Renal pelvis (tissue), 12 donors: ENCODE results near the gene OR10R2. TPM values are rescaled to one million over a fixed set of nuclear protein-coding genes. Genes with fewer than 3 reads are reported as not detected.
"Not testable (repeated sequence)": the region's sequence is repeated elsewhere in the genome, so short reads cannot be mapped to it uniquely, and the experiment has no call there.

Source experiments
- DNase-seq: peaks from one replicate; pipeline ENCODE4 v3.0.0-alpha.2; 2013
- long read RNA-seq, 16 experiments: transcript quantifications; one replicate each; lab custom pipeline, GENCODE V29; 2026
- polyA plus RNA-seq, 3 donors: library from polyadenylated mRNA; unstranded; fragments of 120-200 nt; gene quantifications; one replicate each; pipeline ENCODE4 v1.2.1, GENCODE V29; 2013; ENCODE audit not compliant: insufficient read length in 3 of 3

Gene OR10R2
- polyA plus RNA-seq: not detected
- long read RNA-seq, donor 1: 0 reads
- long read RNA-seq, donor 2: 0 reads
- long read RNA-seq, donor 3: 0 reads
- long read RNA-seq, donor 4: 0 reads
- long read RNA-seq, donor 5: 0 reads
- long read RNA-seq, donor 6: 0 reads
- long read RNA-seq, donor 7: 0 reads
- long read RNA-seq, donor 8: 0 reads
- long read RNA-seq, donor 9: 0 reads
- long read RNA-seq, donor 10: 0 reads
- long read RNA-seq, donor 11: 0 reads
- long read RNA-seq, donor 12: 0 reads
- long read RNA-seq, donor 13: 0 reads
- long read RNA-seq, donor 14: 0 reads
- long read RNA-seq, donor 15: 0 reads
- long read RNA-seq, donor 16: 0 reads

GRCh38 chr1:158471920-158472319 lies at the start of gene OR10R2:
Gene OR10R2 (plus strand): TSS chr1:158472220. CDS start chr1:158472326, 106 bp downstream.
- DNase-seq: no peak

GRCh38 chr1:158425027-158425426 lies 47.0 kb upstream of the OR10R2 start:
- no peak for DNase-seq

DNA sequence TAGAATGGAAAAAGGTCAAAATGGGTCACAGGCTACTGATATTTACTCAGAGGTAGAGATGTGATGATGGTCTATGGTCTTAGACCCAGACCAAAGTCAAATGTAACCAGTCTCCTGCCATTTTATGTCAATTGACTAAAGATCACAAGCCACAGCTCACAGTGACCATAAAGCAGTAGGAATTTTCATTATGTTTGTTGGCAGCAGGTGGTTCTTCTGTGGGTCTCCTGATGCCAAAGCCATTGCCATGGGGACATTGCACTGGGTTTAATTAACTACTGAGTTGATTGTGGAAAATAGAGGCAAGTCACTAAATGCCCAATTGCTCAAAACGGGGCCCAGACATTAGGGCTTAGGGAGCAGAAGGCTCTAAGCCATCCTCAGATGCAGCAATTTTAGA lies 45.9 kb upstream of the OR10R2 start, which contains the start of gene OR10K2:
Gene OR10K2, minus strand, starts transcription at position 101 of the 400 bp plus-strand sequence. CDS start 5,371 bp downstream, outside the sequence.
- no peak for DNase-seq

DNA sequence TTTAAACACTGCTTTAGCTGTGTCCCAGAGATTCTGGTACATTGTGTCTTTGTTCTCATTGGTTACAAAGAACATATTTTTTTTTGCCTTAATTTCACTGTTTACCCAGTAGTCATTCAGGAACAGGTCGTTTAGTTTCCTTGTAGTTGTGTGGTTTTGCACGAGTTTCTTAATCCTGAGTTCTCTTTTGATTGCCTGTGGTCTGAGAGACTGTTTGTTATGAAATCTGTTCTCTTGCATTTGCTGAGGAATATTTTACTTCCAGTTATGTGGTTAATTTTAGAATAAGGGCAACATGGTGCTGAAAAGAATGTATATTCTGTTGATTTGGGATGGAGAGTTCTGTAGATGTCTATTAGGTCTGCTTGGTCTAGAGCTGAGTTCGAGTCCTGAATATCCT lies 41.9 kb upstream of the OR10R2 start:
- not testable (repeated sequence) for DNase-seq

DNA sequence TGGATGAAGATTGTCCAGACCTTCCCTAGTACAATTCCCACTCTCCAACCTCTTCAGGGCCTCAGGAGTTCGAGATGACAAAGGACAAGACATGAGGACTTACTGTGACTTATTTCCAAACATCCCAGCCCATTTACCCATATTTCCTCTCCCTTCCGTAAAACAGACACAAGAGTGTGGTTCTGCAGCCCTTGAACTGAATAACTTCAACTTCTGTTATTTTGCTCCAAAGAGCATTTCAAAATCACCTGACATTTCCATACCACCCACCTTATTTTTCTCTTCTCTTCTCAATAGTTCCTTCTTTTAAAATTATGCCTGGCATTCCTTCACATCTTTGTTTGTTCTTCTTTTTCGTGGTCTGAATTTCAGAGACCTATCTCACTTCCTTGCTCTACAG lies 37.3 kb upstream of the OR10R2 start:
- DNase-seq: no peak

GRCh38 chr1:158445376-158445775 lies 26.6 kb upstream of the OR10R2 start:
- no peak for DNase-seq

DNA sequence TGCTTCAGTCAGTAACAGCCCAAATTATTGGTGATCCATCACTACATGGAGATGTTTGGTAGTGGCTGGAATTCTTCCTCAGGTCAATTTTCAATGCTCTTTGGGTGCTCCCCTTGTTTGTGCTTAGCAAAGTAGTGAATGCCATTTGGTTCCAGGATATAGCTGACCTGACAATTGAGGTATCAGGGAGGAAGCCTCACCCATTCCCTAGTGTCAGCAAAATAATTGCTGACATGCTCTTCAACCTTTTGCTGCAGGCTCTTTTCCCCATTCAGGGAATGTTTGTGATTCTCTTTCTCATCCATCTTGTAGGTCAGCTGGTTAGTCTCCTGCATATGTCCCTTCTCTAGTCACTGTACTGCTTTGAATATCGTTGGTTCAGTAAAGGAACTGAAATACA lies 17.5 kb upstream of the OR10R2 start:
- no peak for DNase-seq

GRCh38 chr1:158457246-158457645 lies 14.8 kb upstream of the OR10R2 start:
- no peak for DNase-seq

- DNase-seq: no peak
Observed at GRCh38 chr1:158458263-158458662, 13.8 kb upstream of the OR10R2 start.

DNA sequence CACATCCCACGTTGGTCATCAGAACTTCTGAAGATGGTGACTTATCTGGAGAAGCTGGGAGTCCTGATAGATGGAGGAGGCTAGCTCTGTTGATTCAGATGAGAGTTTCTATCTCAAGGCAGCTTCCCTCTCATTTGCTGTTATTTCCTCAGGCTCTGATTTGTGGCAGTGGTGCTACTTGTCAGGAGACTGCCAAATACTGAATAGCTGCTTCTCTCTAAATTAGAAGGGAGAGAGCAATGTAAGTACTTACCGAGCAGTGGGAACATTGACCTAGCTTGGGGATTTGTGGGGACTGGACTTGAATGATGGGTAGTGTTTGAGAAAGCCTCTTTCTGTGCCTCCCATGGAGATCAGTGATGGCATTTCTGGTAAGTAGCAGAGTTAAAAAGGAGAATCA lies 10.5 kb upstream of the OR10R2 start, which contains the start of gene OR10K1:
Gene OR10K1, plus strand, starts transcription at position 301 of the 400 bp plus-strand sequence. CDS start 3,728 bp downstream, outside the sequence.
- DNase-seq: no peak

GRCh38 chr1:158485455-158485854 lies 13.4 kb downstream of the OR10R2 start:
- no peak for DNase-seq

GRCh38 chr1:158491316-158491715 lies 19.3 kb downstream of the OR10R2 start:
- DNase-seq: no peak

DNA sequence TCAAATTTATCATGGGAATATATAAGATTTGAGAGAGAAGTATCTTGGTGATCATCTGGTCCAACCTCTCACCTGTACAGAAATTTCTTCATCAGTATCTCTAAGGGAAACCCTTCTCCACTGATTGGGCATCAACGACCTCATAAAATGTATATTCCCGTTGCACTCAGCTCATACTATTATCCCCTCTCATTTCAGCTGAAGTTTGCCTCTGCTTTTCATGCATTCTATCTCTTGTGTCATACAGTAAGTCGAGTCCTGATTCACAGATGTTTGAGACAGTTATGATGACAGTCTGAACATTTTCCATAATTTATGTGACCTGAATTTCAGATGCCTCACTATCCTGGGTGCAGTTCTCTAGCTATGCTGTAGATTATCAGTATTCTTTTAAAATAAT lies 21.0 kb downstream of the OR10R2 start:
- no peak for DNase-seq

GRCh38 chr1:158494796-158495195 lies 22.8 kb downstream of the OR10R2 start:
- no peak for DNase-seq

DNA sequence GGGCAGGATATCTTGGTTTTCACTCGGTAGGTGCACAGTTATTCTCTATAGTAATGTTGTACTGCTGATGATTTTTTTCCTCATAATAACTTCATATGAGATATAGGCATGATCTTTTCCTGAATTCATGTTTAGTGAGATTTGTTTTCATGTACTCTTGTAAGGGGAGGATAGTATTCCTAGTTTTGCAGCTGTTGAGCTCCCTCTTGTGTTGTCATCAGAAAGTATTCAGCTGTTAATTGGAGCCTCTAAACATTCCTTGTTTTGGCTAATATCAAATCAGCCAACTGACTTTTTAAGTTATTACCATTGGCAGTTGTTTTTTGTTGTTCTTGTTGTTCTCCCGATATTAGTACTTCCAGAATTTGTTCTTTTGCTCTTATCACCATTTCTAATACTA lies 24.4 kb downstream of the OR10R2 start:
- peak; percentile 7 for DNase-seq

DNA sequence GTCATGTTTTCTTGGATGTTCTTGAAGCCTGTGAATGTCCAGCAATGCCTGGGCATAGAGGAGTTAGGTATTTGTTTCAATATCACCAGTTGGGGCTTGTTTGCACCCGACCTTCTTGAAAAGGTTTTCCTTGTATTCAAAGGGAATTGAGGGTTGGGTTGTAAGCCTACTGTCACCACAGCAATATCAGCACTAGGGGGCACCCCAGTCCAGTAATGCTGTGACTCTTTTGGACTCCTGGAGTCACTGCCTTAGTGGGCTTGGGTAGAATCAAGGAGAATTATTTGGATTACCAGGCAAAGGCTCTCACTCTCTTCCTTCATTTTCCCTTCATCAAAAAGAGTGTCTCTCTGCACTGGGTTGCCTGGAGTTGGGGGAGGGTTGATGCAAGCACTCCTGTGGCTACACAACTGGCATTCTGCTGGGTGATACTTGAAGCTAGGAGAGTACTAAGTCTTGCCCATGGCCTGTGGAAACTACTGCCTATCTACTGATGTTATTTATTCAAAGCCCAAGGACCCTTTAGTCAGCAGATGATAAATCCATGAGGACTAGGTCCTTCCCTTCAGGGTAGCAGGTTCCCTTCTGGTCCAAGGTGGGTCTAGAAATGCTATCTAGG lies 34.5 kb downstream of the OR10R2 start:
- DNase-seq: no peak

GRCh38 chr1:158507511-158507910 lies 35.5 kb downstream of the OR10R2 start:
- DNase-seq: no peak

DNA sequence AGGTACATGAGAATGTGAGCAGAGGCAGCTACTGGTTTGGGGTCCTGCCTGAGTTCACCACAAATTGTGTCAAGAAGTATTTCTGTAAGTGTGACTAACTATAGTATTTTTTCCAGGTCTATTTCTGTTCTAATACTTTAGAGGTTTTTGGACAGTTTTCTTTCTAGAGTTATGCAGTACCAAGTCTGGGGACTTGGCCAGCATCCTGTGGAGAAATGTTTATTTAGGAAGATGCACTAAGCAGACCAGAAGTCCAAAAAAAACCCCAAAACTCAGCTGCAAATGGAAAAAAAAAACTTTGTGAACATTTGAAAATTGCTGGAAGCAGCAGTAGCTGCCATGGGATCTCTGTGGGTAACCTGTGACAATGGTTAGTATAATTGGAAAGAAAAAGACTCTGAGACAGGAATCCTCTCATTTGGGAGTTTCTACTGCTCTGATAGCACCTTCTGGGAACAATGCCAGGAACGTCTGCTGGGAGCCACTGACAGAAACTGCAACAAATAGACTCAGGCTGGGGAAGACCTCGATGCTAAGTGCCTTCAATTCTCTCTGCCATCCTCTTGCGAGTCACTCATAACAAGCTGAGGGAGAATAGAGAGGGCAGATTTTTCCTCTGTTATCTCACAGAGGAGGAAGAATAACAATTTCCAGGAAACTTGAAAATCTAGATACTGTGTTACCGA lies 37.6 kb downstream of the OR10R2 start:
- DNase-seq: no peak

GRCh38 chr1:158516966-158517365 lies 44.9 kb downstream of the OR10R2 start:
- no peak for DNase-seq

- no peak for DNase-seq
Observed at GRCh38 chr1:158520021-158520420, 48.0 kb downstream of the OR10R2 start.

DNA sequence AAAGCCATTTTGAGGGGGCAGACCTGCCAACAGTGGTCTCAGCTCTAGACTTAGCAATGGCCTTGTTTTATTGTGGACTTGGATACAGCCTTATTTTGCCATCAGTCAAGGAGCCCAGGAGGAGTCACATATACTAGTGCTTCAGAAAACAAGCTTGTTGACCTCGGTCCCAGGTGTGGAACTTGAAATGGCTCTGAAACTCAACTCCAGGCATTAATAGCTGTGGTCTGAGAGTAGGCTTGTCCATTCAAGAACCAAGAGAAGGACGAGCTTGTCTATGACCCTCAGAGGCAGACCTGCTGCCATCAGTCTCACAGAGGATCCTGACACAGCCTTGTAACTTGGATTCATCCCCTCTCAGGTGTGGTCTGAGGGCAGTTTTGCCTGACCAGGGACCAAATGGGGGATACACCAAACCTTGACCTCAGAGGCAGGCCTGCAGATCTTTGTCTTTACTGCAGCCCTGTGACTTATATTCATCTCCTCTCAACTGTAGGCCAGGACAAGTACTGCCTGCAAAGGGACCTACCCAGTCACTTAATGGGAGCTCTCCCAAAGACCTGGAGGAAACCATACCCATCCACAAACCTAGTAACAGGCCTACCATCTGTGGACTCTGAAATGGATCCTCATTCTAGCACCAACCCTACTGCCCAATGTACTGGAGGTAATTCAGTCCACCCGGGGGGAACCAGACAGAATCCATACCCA lies 49.1 kb downstream of the OR10R2 start:
- no peak for DNase-seq

DNA sequence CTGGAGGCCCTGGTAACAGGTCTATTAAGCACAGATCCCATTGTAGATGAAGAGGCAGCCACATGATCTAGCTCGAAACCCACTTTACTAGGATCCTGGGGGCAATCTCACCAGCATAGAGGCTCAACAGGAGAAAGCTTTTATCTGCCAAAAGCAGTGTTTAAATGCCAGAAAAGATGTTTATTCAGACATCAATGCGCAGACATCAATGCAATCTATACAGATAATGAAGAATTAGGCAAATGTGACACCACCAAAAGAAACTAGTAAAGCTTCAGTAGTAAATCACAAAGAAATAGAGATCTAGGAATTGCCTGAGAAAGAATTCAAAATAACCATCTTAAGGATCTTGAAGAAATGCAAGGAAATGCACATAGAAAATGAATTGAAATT lies 49.6 kb downstream of the OR10R2 start:
- DNase-seq: no peak
